ENCODE data around the gene HLA-DQA1.
"Not testable (repeated sequence)": the region's sequence is repeated elsewhere in the genome, so short reads cannot be mapped to it uniquely, and the experiment has no call there.

HLA-DQA1 gene

GRCh38 chr6:32622545-32623401, 14.4 kb upstream of the HLA-DQA1 start:
- DNase-seq = no peak

GRCh38 chr6:32623693-32624092, 13.5 kb upstream of the HLA-DQA1 start:
- DNase-seq = no peak

DNA sequence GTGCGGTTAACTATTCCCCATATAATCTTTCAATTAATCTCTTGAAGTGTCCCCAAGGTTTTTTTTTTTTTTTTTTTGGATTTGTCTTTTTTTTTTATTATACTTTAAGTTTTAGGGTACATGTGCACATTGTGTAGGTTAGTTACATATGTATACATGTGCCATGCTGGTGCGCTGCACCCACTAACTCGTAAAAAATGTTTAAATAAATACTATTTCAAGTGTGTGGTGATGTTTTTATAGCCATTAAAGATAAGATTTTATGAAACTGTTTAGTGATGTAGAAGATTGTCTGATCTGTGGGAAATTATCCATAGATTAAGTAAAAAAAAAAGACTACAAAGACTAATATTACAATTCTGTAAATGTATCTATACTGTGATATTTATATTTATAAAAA, 12.6 kb upstream of the HLA-DQA1 start:
- no peak for DNase-seq

- no peak for DNase-seq
Observed at GRCh38 chr6:32625137-32625536, 12.1 kb upstream of the HLA-DQA1 start.

DNA sequence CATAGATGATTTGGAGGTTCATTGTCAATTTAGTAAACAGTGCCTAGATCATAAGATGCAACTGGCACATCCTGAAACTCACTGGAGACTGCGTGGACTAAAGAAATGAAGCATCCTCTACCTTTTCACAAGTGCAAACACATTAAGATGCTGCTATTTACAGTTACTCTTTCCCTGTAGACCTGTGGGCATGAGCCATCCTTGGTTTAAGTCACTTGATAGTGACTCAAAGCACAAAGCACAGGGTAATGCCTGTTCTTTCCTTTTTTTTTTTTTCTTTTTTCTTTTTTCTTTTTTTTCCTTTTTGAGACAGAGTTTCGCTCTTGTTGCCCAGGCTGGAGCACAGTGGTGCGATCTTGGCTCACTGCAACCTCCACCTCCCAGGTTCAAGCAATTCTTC, 10.0 kb upstream of the HLA-DQA1 start:
- DNase-seq = no peak

- no peak for DNase-seq
Observed at GRCh38 chr6:32627831-32628230, 9.4 kb upstream of the HLA-DQA1 start.

DNA sequence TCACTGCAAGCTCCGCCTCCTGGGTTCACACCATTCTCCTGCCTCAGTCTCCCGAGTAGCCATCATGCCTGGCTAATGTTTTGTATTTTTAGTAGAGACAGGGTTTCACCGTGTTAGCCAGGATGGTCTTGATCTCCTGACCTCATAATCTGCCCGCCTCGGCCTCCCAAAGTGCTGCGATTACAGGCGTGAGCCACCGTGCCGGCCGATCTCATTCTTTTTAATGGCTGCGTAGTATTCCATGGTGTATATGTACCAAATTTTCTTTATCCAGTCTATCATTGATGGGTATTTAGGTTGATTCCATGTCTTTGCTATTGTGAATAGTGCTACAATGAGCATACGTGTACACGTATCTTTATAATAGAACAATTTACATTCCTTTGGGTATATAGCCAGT, 7.4 kb upstream of the HLA-DQA1 start:
- DNase-seq = not testable (repeated sequence)

DNA sequence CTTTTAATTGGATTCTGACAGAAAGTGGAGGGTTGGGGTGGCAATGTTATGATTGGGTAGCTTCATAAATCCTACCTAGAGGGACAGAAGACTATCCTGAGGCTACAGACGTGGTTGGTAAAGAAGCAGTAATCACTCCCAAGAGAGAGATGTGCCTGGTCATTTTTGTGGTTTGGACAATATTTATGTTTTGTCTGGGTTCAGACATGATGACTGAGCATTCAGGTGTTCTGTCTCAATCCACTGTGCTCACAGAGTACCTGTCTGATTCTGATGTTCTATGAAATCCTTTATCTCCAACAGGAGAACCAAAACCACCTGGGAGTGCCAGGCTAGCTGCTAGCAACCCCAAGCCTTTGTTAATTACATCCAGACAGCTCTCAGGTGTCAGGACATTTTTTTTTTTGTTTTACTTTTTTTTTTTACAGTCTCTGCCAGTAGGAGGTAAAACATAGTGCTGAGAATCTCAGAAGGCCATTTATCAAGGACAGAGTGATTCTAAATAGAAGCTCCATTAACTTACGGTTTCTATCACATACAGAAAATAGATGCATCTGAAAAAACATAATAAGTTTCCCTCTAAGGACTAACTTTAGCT, 1.6 kb upstream of the HLA-DQA1 start:
- DNase-seq = no peak

- no peak for DNase-seq
Observed at GRCh38 chr6:32637883-32638282, 677 bp downstream of the HLA-DQA1 start.

GRCh38 chr6:32638532-32639219, 1.5 kb downstream of the HLA-DQA1 start:
- DNase-seq = no peak

DNA sequence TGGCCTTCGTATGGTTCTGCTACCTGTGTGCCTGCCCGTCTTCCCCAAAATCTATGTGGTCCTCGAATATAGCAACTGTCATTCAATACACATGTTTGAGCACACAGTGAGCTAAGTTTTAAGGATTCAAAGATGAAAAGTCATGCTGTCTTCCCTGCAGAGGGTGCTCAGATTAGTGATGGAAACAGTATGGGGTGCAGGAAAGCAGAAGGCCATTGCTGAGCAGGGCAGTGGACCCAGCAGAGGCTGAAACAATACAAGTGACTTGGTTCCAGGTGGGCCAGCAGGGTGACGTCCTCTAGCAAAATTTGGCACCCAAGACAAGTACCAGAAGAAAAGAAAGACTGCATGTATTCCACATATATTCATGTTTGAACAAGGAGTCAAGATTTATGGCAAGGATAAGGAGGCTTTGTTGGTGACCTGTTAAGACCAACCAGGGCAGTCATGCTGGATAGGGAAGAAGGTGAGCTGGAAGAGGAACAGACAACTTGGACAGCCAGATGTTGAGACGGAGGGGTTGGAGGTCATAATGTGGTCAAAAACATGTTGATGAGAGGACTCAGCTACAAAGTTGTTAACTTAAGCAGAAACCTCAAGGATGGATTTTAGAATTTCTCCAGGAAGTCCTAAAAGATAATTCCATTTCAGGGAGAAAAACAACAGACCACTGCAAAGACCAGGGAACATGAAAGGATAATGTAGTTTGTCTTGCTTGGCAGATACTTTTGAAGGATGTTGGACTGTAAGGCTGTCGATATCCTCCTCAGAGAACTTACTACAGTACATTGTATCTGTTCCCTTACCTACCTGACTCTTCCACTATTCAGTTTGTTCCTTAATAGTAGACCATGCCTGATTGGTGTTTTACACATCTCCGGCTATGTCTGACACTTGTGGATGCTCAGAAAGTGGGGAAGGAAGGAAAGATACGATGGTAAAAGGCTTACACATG, 2.5 kb downstream of the HLA-DQA1 start:
- no peak for DNase-seq

DNA sequence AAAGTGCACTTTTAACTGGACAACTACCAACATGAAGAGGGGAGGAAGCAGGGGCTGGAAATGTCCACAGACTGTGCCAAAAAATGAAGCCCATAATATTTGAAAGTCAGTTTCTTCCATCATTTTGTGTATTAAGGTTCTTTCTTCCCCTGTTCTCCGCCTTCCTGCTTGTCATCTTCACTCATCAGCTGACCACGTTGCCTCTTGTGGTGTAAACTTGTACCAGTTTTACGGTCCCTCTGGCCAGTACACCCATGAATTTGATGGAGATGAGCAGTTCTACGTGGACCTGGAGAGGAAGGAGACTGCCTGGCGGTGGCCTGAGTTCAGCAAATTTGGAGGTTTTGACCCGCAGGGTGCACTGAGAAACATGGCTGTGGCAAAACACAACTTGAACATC, 3.9 kb downstream of the HLA-DQA1 start:
- no peak for DNase-seq

DNA sequence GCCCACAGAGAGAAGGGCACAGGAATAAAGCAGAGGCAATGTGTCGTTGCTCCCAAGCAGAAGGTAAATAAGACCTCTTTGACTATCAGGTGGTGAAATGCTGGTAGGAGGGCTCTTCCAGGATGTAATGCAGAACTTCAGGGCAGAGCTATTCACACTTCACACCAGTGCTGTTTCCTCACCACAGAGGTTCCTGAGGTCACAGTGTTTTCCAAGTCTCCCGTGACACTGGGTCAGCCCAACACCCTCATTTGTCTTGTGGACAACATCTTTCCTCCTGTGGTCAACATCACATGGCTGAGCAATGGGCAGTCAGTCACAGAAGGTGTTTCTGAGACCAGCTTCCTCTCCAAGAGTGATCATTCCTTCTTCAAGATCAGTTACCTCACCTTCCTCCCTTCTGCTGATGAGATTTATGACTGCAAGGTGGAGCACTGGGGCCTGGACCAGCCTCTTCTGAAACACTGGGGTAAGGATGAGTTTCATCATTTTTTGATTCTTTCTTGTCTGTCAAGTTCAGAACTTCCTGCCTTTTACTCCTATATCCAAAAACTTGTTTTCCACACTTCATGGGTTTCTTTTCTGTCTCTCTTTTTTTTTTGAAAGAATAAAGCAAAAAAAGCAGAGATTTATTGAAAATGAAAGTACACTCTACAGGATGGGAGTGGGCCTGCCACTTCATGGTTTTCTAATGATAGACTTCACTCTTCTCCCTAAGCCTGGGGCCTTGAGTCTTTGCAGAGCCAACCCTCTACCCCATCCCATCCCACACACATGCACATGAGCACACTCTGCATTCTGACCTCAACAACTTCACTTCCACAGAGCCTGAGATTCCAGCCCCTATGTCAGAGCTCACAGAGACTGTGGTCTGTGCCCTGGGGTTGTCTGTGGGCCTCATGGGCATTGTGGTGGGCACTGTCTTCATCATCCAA, 4.8 kb downstream of the HLA-DQA1 start:
- DNase-seq = not testable (repeated sequence)

GRCh38 chr6:32642720-32643106, 5.5 kb downstream of the HLA-DQA1 start:
- DNase-seq = no peak

GRCh38 chr6:32643904-32644303, 6.7 kb downstream of the HLA-DQA1 start:
- no peak for DNase-seq

DNA sequence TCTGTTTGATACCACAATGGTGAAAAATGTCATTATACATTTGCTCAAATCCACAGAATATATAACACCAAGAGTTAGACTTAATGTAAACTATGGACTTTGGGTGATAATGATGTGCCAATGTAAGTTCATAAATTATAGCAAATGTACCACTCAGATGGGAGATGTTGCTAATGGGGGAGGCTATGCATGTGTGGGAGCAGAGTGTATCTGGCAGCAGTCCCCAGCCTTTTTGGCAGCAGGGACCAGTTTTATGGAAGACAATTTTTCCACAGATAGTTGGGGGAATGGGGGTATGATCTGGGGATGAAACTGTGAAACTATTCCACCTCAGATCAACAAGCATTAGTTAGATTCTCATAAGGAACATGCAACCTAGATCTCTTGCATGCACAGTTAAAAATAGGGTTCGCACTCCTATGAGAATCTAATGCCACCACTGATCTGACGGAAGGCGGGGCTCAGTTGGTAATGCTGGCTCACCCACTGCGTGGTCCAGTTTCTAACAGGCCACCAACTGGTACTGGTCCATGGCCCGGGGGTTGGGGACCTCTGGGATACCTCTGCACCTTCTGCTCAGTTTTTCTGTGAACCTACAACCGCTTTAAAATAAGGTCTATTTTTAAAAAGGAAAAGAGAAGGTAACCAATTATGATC, 8.0 kb downstream of the HLA-DQA1 start:
- DNase-seq = no peak

- no peak for DNase-seq
Observed at GRCh38 chr6:32655203-32655710, 18.1 kb downstream of the HLA-DQA1 start.

GRCh38 chr6:32657329-32657728, 20.1 kb downstream of the HLA-DQA1 start:
- not testable (repeated sequence) for DNase-seq

GRCh38 chr6:32657819-32658218, 20.6 kb downstream of the HLA-DQA1 start:
- DNase-seq = not testable (repeated sequence)

DNA sequence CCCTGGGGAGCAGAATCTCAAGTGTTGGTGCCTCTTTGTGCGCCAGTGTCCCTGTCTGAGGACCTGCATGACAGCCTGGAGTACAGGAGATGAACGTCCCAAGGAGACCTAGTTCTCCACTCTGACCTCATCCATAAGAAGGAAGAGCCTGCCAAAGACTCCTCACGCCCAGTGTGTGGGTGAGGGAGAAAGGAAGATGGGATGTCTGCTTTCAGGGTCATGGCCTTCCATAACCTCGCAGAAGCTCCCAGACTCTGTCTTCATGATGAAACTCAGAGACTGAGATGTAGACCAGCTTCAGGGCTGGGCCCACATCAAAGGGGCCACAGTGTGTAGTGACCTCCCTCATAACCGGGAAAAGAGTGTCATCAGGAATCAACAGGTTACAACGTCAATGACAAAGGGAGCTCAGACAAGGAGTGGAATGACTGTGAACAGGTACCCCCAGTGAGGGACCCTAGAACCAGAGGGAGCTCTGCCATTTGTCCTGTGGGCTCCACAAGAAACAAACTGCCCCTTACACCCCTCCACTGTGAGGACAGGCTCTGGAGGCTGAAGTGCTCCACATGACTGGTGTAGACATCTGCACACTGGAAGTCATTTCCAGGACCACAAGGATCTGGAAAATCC, 21.2 kb downstream of the HLA-DQA1 start:
- DNase-seq = no peak
